IMR-90 (cell line): ENCODE data around the gene NAGS. TPM values are rescaled to one million over a fixed set of nuclear protein-coding genes. Genes with fewer than 3 reads are reported as not detected.
"Not testable (repeated sequence)": the region's sequence is repeated elsewhere in the genome, so short reads cannot be mapped to it uniquely, and the experiment has no call there.

Experiments used
- ATAC-seq: fragments of 200-7000 bp; cut with Tn5 transposase; 2 replicates; pipeline ENCODE4 v1.9.1; 2020; ENCODE audit warnings: low read depth, mild to moderate bottlenecking, moderate library complexity
- BruUV-seq: library from RNA; stranded (reverse); fragments of 400-500 nt; replicated peaks from 2 replicates; lab custom pipeline; 2021; lab: Mats Ljungman, UMichigan
- CTCF ChIA-PET: fragments of 300-600 bp; formaldehyde crosslinking; extraction: SDS; loops from one replicate; lab custom pipeline; 2021; ENCODE audit warnings: antibody characterized with exemption; lab: Yijun Ruan, JAX
- POLR2A ChIA-PET: fragments of 300-600 bp; sonication (Branson Sonifier 250); formaldehyde crosslinking; loops from one replicate; lab custom pipeline; 2022; ENCODE audit warnings: antibody characterized with exemption; ENCODE audit not compliant: unreplicated experiment; lab: Charles Lee
- DNase-seq: peaks from one replicate; pipeline ENCODE4 v3.0.0; 2013
- H2AFZ ChIP-seq: replicated peaks from 2 replicates; pipeline ENCODE3; 2013; ENCODE audit warnings: low read length, mild to moderate bottlenecking; ENCODE audit not compliant: poor library complexity
- H2AK5ac ChIP-seq: 2 replicates; pipeline ENCODE4 v1.6.1; 2013; ENCODE audit warnings: low read depth, low read length, inconsistent platforms
- H2AK9ac ChIP-seq: replicated peaks from 2 replicates; pipeline ENCODE3; 2013; ENCODE audit warnings: mild to moderate bottlenecking, low read depth, low read length, moderate library complexity; ENCODE audit not compliant: poor library complexity
- H2BK120ac ChIP-seq: 2 replicates; pipeline ENCODE4 v1.6.1; 2013; ENCODE audit warnings: low read depth, low read length, inconsistent platforms
- H2BK15ac ChIP-seq: 3 replicates; pipeline ENCODE4 v1.6.1; 2013; ENCODE audit warnings: low read depth, low read length, inconsistent platforms
- H2BK20ac ChIP-seq: 2 replicates; pipeline ENCODE4 v1.6.1; 2013; ENCODE audit warnings: low read depth, mild to moderate bottlenecking, inconsistent platforms, low read length, moderate library complexity
- H2BK5ac ChIP-seq: 2 replicates; pipeline ENCODE4 v1.6.1; 2013; ENCODE audit warnings: mild to moderate bottlenecking, low read depth, low read length, inconsistent platforms; ENCODE audit not compliant: poor library complexity, severe bottlenecking
- H3K14ac ChIP-seq: replicated peaks from 2 replicates; pipeline ENCODE4 v1.6.1; 2013; ENCODE audit warnings: low read depth, low read length, inconsistent platforms
- H3K18ac ChIP-seq: 2 replicates; pipeline ENCODE4 v1.6.1; 2013; ENCODE audit warnings: low read depth, low read length, control low read depth
- H3K23ac ChIP-seq: 2 replicates; pipeline ENCODE4 v1.6.1; 2013; ENCODE audit warnings: low read depth, low read length, inconsistent platforms
- H3K27ac ChIP-seq: 2 replicates; pipeline ENCODE4 v1.5.1; 2013; ENCODE audit warnings: mild to moderate bottlenecking, control low read depth, low read length; ENCODE audit not compliant: insufficient read depth
- H3K27me3 ChIP-seq: 2 replicates; pipeline ENCODE4 v1.6.1; 2013; ENCODE audit warnings: low read length; ENCODE audit not compliant: control insufficient read depth, insufficient read depth
- H3K36me3 ChIP-seq: 2 replicates; pipeline ENCODE4 v1.6.1; 2013; ENCODE audit warnings: low read length, mixed read lengths; ENCODE audit not compliant: control insufficient read depth, insufficient read depth
- H3K4ac ChIP-seq: 2 replicates; pipeline ENCODE4 v1.6.1; 2013; ENCODE audit warnings: low read depth, low read length, inconsistent platforms
- H3K4me1 ChIP-seq: 2 replicates; pipeline ENCODE4 v1.6.1; 2013; ENCODE audit warnings: low read length, mixed read lengths; ENCODE audit not compliant: control insufficient read depth, insufficient read depth
- H3K4me2 ChIP-seq: 2 replicates; pipeline ENCODE4 v1.6.1; 2013; ENCODE audit warnings: low read depth, mild to moderate bottlenecking, control low read depth, low read length, moderate library complexity
- H3K4me3 ChIP-seq: 2 replicates; pipeline ENCODE4 v1.5.1; 2013; ENCODE audit warnings: low read depth, mild to moderate bottlenecking, control low read depth, low read length, moderate library complexity; ENCODE audit not compliant: insufficient read depth
- H3K56ac ChIP-seq: 2 replicates; pipeline ENCODE4 v1.6.1; 2013; ENCODE audit warnings: low read length, inconsistent platforms; ENCODE audit not compliant: insufficient read depth; ENCODE audit errors: extremely low read depth
- H3K79me1 ChIP-seq, 2 experiments: 2 replicates each; pipeline ENCODE4 v1.6.1; 2013; ENCODE audit warnings: low read length in 2 of 2, inconsistent platforms in 1 of 2, low read depth in 1 of 2
- H3K9ac ChIP-seq: 2 replicates; pipeline ENCODE4 v1.6.1; 2013; ENCODE audit warnings: low read depth, low read length, control low read depth
- H3K9me1 ChIP-seq: 2 replicates; pipeline ENCODE4 v1.6.1; 2013; ENCODE audit warnings: low read length, inconsistent platforms; ENCODE audit not compliant: insufficient read depth
- H3K9me3 ChIP-seq: 2 replicates; pipeline ENCODE4 v1.6.1; 2013; ENCODE audit warnings: low read length; ENCODE audit not compliant: control insufficient read depth, insufficient read depth
- H4K20me1 ChIP-seq: 2 replicates; pipeline ENCODE4 v1.6.1; 2013; ENCODE audit warnings: low read length, inconsistent platforms; ENCODE audit not compliant: insufficient read depth
- H4K5ac ChIP-seq: 2 replicates; pipeline ENCODE4 v1.6.1; 2013; ENCODE audit warnings: mild to moderate bottlenecking, low read depth, low read length, control low read depth
- H4K8ac ChIP-seq, 2 experiments: 2 replicates each; pipeline ENCODE4 v1.6.1; 2013; ENCODE audit warnings: low read depth in 2 of 2, low read length in 2 of 2, control low read depth in 1 of 2, inconsistent platforms in 1 of 2
- H4K91ac ChIP-seq: 2 replicates; pipeline ENCODE4 v1.6.1; 2013; ENCODE audit warnings: low read depth, low read length, inconsistent platforms; ENCODE audit not compliant: insufficient read depth
- CHD1 ChIP-seq: IDR thresholded peaks from 2 replicates; pipeline ENCODE4 v1.6.1; 2012; ENCODE audit warnings: low read depth, low read length, improper control_type of control experiment
- MAZ ChIP-seq: IDR thresholded peaks from 2 replicates; pipeline ENCODE4 v1.6.1; 2012; ENCODE audit warnings: low read depth, mild to moderate bottlenecking, low read length, improper control_type of control experiment, moderate library complexity, borderline replicate concordance
- POLR2A ChIP-seq: IDR thresholded peaks from 2 replicates; pipeline ENCODE4 v1.6.1; 2012; ENCODE audit warnings: mild to moderate bottlenecking, low read depth, low read length
- RAD21 ChIP-seq: IDR thresholded peaks from 2 replicates; pipeline ENCODE4 v1.6.1; 2012; ENCODE audit warnings: low read length, improper control_type of control experiment
- RFX5 ChIP-seq: IDR thresholded peaks from 2 replicates; pipeline ENCODE4 v1.8.0; 2012; ENCODE audit warnings: low read depth, mild to moderate bottlenecking, low read length, moderate library complexity
- SMC3 ChIP-seq: fragments of 150-350 bp; IDR thresholded peaks from 2 replicates; pipeline ENCODE4 v1.6.1; 2016; ENCODE audit warnings: low read depth, mild to moderate bottlenecking, antibody characterized with exemption, low read length, moderate library complexity
- WGBS, 2 experiments: methylation state at CpG; one replicate each; pipeline versions ENCODE4 v1.1.5 to v1.1.7; 2013; ENCODE audit warnings: missing lambda C conversion rate in 2 of 2; ENCODE audit not compliant: insufficient read length in 1 of 2; ENCODE audit errors: extremely low coverage in 2 of 2; 5-methylcytosine and 5-hydroxymethylcytosine counted together
- dilution Hi-C: fragments of 300-500 bp; cut with HindIII; formaldehyde crosslinking; loops from one replicate; pipeline ENCODE4 v1.14.3; 2018; ENCODE audit warnings: low sequenced_read_pairs; ENCODE audit not compliant: unreplicated experiment
- in situ Hi-C: fragments of 300-500 bp; cut with MboI; formaldehyde crosslinking; loops from 3 replicates; pipeline ENCODE4 v1.14.3; 2019; ENCODE audit warnings: low sequenced_read_pairs, inconsistent platforms, mixed read lengths
- intact Hi-C: fragments of 100-400 bp; cut with micrococcal nuclease; formaldehyde crosslinking; loops from 2 replicates; pipeline ENCODE4 v1.10.0; 2022
- polyA plus RNA-seq, 3 experiments: library from polyadenylated mRNA; depleted of rRNA; stranded (reverse); fragments of >200 nt; gene quantifications; 2 replicates each; pipeline ENCODE4 v1.2.3, GENCODE V29; 2012; ENCODE audit warnings: low replicate concordance in 1 of 3
- total RNA-seq: library from RNA; depleted of rRNA; stranded (reverse); fragments of >200 nt; gene quantifications from 2 replicates; pipeline ENCODE4 v1.2.3, GENCODE V29; 2012
- TF ChIP-seq, protein P1 (sequence below): fragments of 150-350 bp; IDR thresholded peaks from 2 replicates; pipeline ENCODE4 v1.6.1; 2016; ENCODE audit warnings: low read depth, mild to moderate bottlenecking, low read length, moderate library complexity, borderline replicate concordance

NAGS gene
- total and polyA plus RNA-seq, 2 of the 4 experiments (the other 2 are of a cell fraction) = 0.54 to 0.99 TPM

DNA sequence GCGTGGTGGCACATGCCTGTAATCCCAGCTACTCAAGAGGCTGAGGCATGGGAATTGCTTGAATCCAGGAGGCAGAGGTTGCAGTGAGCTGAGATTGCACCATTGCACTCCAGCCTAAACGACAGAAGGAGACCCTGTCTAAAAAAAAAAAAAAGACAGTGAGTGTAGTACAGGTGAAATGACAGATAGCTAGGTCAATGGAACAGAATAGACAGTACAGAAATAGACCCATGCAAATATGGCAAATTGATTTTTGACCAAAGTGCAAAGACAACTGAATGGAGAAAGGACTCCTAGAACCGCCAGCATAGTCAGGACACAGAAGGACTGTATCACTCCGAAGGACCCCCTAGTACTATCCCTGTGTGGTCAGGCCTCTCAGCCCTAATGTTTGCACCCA is 34.1 kb upstream of the NAGS start:
- intact Hi-C loops (no loop called here), dilution Hi-C loops (no loop called here), in situ Hi-C loops (no loop called here)
- Histone ChIP-seq H2BK15ac (no peak overlapping the region), H4K91ac (no peak overlapping the region), H3K23ac (no peak overlapping the region), H3K9me1 (no peaks in the 10 kb centered on the region), H3K27me3 (peaks cover 36% of the 10 kb centered on the region), H3K14ac (no peak overlapping the region), H3K56ac (no peak overlapping the region), H2AFZ (no peak overlapping the region), H3K4ac (no peak overlapping the region), H3K4me2 (no peak overlapping the region), H3K18ac (no peak overlapping the region), H2BK120ac (no peak overlapping the region), H3K9ac (no peak overlapping the region), H2BK5ac (no peak overlapping the region), H3K4me1 (no peaks in the 10 kb centered on the region), H2AK5ac (no peak overlapping the region), H2BK20ac (no peak overlapping the region), H3K79me1 (no peaks in the 10 kb centered on the region), H4K8ac (no peak overlapping the region), H2AK9ac (no peak overlapping the region), H4K20me1 (no peaks in the 10 kb centered on the region; the same call in 1 of the 2 replicates), H4K5ac (no peak overlapping the region), H3K36me3 (no peaks in the 10 kb centered on the region), H3K4me3 (no peak overlapping the region), H3K9me3 (no peaks in the 10 kb centered on the region), H3K27ac (no peak overlapping the region)
- WGBS, 2 experiments = no CpG with 5 or more reads among the region's 4 CpGs
- ATAC-seq (no peak), DNase-seq (no peak)
- TF ChIP-seq, protein P1, sequence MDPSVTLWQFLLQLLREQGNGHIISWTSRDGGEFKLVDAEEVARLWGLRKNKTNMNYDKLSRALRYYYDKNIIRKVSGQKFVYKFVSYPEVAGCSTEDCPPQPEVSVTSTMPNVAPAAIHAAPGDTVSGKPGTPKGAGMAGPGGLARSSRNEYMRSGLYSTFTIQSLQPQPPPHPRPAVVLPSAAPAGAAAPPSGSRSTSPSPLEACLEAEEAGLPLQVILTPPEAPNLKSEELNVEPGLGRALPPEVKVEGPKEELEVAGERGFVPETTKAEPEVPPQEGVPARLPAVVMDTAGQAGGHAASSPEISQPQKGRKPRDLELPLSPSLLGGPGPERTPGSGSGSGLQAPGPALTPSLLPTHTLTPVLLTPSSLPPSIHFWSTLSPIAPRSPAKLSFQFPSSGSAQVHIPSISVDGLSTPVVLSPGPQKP = no peak
- TF ChIP-seq RAD21 = no peak
- no peak for TF ChIP-seq CHD1
- TF ChIP-seq RFX5 = no peak
- no peak for TF ChIP-seq POLR2A
- TF ChIP-seq MAZ = no peak
- TF ChIP-seq SMC3 = no peak
- CTCF ChIA-PET = interaction anchor here (0.6 to 0.7 kb wide), 2 partner anchors 10 to 30 kb away, joined by 3 to 6 read pairs; no protein-coding TSS in a partner anchor
- BruUV-seq = no TSS peak
- POLR2A ChIA-PET = no interaction called here

DNA sequence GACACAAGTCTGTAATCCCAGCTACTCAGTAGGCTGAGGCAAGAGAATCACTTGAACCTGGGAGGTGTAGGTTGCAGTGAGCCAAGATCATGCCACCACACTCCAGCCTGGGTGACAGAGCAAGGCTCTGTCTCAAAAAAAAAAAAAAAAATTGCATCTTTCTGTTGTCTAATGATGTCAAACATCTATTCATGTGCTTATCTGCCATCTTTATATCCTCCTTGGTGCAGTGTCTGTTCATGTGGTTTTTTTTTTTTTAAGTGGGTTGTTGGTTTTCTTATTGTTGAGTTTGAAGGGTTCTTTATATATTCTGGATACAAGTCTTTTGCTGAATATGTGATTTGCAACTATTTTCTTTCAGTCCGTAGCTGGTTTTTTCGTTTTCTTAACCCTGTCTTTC is 33.0 kb upstream of the NAGS start:
- BruUV-seq = not testable (repeated sequence)

More for the DNA sequence above, 33.0 kb upstream of the NAGS start:
- intact Hi-C loops, in situ Hi-C loops, H3K56ac ChIP-seq, DNase-seq, H2AK9ac ChIP-seq, H3K4ac ChIP-seq, H4K8ac ChIP-seq, H2BK15ac ChIP-seq, H4K5ac ChIP-seq, dilution Hi-C loops, H3K23ac ChIP-seq, H2AFZ ChIP-seq, H4K20me1 ChIP-seq, H3K14ac ChIP-seq, POLR2A ChIA-PET, H2BK20ac ChIP-seq, H3K9me3 ChIP-seq, ATAC-seq, H3K27ac ChIP-seq, H3K4me2 ChIP-seq, H3K4me1 ChIP-seq, H3K18ac ChIP-seq, H2AK5ac ChIP-seq, H3K9me1 ChIP-seq, H3K4me3 ChIP-seq, H2BK120ac ChIP-seq, H4K91ac ChIP-seq, H3K36me3 ChIP-seq, H3K9ac ChIP-seq, H2BK5ac ChIP-seq, H3K79me1 ChIP-seq: not testable (repeated sequence)
- H3K27me3 ChIP-seq = peaks cover 33% of the 10 kb centered on the region
- CTCF ChIA-PET = interaction anchor here (0.8 kb wide), 1 partner anchor 8 kb away, joined by 3 read pairs; no protein-coding TSS in a partner anchor
- WGBS, 2 experiments = no CpG with 5 or more reads among the region's 2 CpGs
